ENCODE measurements around the gene PTGER2.

Gene PTGER2

DNA sequence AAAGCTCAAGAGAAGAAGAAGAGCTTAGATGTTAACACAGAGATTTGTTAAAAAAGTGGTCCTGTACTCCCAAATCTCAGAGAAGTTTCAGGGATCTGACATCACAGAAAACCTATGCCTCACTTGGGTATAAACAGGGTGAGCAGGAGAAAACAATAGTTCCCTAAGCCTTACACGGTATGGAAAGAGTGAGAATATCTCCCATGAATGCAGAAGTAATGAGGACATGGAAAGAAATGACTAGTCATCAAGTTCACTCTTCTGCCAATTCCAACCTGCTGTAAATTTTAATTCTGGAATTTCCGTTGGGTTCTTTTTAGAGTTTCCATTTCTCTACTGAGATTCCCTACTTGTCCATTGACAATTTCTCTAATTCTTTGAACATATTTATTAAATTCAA lies 6.2 kb upstream of the PTGER2 start:
- H3K27ac ChIP-seq (ENCODE audit: poor library complexity, severe bottlenecking), result no peak overlapping the region

DNA sequence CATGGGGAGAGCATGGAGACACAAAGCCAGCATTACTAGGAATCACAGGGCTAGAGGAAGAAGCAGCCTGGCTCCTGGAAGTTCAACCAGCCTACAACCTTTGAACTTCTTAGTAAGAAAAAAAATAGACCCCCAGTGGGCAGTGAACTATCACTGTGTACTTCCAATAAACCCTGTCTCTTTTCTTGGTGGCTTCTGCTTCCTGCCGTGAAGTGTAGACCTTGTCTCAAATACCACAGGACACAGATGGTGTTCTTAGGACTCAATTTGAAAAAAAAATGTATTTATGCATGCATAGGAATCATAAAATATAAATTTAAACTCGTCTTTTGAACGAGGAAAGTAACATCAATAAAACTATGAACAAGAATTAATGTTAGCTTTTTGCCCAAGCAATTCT lies 3.6 kb upstream of the PTGER2 start:
- H3K4me3 ChIP-seq (ENCODE audit: severe bottlenecking), result no peak overlapping the region
- ATAC-seq (ENCODE audit: low read depth) (no peak), DNase-seq (ENCODE audit: low spot score) (no peak)
- H3K36me3 ChIP-seq (ENCODE audit: low read depth), result no peaks in the 10 kb centered on the region
- peaks cover 18% of the 10 kb centered on the region for H3K27me3 ChIP-seq (ENCODE audit: insufficient read depth, poor library complexity, severe bottlenecking)
- no peaks in the 10 kb centered on the region for H3K4me1 ChIP-seq (ENCODE audit: insufficient read depth, poor library complexity, severe bottlenecking)
- H3K9me3 ChIP-seq (ENCODE audit: severe bottlenecking), result no peaks in the 10 kb centered on the region
- H3K27ac ChIP-seq (ENCODE audit: poor library complexity, severe bottlenecking), result no peak overlapping the region
- TF ChIP-seq, protein P1, sequence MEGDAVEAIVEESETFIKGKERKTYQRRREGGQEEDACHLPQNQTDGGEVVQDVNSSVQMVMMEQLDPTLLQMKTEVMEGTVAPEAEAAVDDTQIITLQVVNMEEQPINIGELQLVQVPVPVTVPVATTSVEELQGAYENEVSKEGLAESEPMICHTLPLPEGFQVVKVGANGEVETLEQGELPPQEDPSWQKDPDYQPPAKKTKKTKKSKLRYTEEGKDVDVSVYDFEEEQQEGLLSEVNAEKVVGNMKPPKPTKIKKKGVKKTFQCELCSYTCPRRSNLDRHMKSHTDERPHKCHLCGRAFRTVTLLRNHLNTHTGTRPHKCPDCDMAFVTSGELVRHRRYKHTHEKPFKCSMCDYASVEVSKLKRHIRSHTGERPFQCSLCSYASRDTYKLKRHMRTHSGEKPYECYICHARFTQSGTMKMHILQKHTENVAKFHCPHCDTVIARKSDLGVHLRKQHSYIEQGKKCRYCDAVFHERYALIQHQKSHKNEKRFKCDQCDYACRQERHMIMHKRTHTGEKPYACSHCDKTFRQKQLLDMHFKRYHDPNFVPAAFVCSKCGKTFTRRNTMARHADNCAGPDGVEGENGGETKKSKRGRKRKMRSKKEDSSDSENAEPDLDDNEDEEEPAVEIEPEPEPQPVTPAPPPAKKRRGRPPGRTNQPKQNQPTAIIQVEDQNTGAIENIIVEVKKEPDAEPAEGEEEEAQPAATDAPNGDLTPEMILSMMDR (IDR thresholded peaks at IDR 0.05; ENCODE audit: poor library complexity, severe bottlenecking), result no peak

More for the DNA sequence above, 6.2 kb upstream of the PTGER2 start:
- DNase-seq (ENCODE audit: low spot score), result no peak
- Histone ChIP-seq H3K4me3 (ENCODE audit: severe bottlenecking) (no peak overlapping the region), H3K36me3 (ENCODE audit: low read depth) (no peaks in the 10 kb centered on the region), H3K9me3 (ENCODE audit: severe bottlenecking) (no peaks in the 10 kb centered on the region), H3K27me3 (ENCODE audit: insufficient read depth, poor library complexity, severe bottlenecking) (no peaks in the 10 kb centered on the region), H3K4me1 (ENCODE audit: insufficient read depth, poor library complexity, severe bottlenecking) (no peaks in the 10 kb centered on the region)
- no peak for ATAC-seq (ENCODE audit: low read depth)
- TF ChIP-seq, protein P1 (IDR thresholded peaks at IDR 0.05; ENCODE audit: poor library complexity, severe bottlenecking), result no peak

DNA sequence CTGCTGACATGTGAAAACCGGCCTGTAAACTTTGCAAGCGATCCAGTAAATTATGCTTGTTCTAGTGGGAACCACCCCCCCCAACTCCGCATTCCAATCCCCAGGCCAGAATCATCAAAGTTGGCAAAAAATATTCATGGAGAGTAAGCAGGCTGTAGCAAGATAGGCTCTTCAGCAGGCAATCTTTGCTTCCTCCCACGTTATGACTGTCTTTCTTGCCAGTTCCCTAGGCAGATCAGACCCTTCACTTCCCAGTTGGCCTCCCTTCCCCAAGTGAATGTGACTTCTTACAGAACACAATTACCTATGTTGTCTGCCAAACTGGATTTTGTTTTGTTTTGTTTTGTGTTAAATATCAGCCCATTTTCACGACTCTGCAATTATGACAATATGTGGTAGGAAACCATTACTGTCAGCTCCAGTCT lies 1.2 kb upstream of the PTGER2 start:
- Histone ChIP-seq H3K4me1 (ENCODE audit: insufficient read depth, poor library complexity, severe bottlenecking) (no peaks in the 10 kb centered on the region), H3K27me3 (ENCODE audit: insufficient read depth, poor library complexity, severe bottlenecking) (peaks cover 21% of the 10 kb centered on the region), H3K27ac (ENCODE audit: poor library complexity, severe bottlenecking) (no peak overlapping the region), H3K36me3 (ENCODE audit: low read depth) (no peaks in the 10 kb centered on the region), H3K9me3 (ENCODE audit: severe bottlenecking) (no peaks in the 10 kb centered on the region), H3K4me3 (ENCODE audit: severe bottlenecking) (no peak overlapping the region)
- DNase-seq (ENCODE audit: low spot score) (no peak), ATAC-seq (ENCODE audit: low read depth) (no peak)
- TF ChIP-seq, protein P1 (IDR thresholded peaks at IDR 0.05; ENCODE audit: poor library complexity, severe bottlenecking), result no peak

DNA sequence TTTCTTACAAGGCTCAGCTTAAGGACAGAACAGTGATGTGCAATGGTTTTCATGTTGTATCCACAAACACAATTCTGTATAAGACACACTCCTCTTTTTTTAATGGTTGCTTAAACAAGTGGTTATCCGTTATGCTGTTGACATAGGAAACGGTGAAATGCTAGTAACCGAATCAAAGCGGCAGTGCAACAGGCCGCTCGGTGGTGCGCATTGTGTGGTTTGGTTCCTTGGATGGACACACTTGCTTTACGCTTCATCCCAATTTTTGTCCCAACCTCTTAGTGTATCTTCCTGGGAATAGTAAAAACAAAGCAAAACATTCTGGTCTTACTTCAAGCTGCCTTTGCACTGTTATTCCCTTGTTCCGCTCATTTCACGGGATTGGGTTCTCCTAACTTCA lies 650 bp upstream of the PTGER2 start:
- no peak for ATAC-seq (ENCODE audit: low read depth)
- Histone ChIP-seq H3K27ac (ENCODE audit: poor library complexity, severe bottlenecking) (no peak overlapping the region), H3K4me3 (ENCODE audit: severe bottlenecking) (peak overlapping the region; percentile 33), H3K27me3 (ENCODE audit: insufficient read depth, poor library complexity, severe bottlenecking) (peaks cover 21% of the 10 kb centered on the region), H3K9me3 (ENCODE audit: severe bottlenecking) (no peaks in the 10 kb centered on the region), H3K36me3 (ENCODE audit: low read depth) (no peaks in the 10 kb centered on the region), H3K4me1 (ENCODE audit: insufficient read depth, poor library complexity, severe bottlenecking) (no peaks in the 10 kb centered on the region)
- TF ChIP-seq, protein P1 (IDR thresholded peaks at IDR 0.05; ENCODE audit: poor library complexity, severe bottlenecking), result no peak
- no peak for DNase-seq (ENCODE audit: low spot score)

GRCh38 chr14:52314595-52315354 lies 663 bp downstream of the PTGER2 start:
- peak overlapping the region; percentile 33 for H3K4me3 ChIP-seq (ENCODE audit: severe bottlenecking)
- H3K4me1 ChIP-seq (ENCODE audit: insufficient read depth, poor library complexity, severe bottlenecking), result no peaks in the 10 kb centered on the region
- TF ChIP-seq, protein P1 (IDR thresholded peaks at IDR 0.05; ENCODE audit: poor library complexity, severe bottlenecking), result no peak
- peak; percentile 70 for DNase-seq (ENCODE audit: low spot score)
- peak; percentile 20; the same call in 2 of the 3 replicates for ATAC-seq (ENCODE audit: low read depth)
- H3K27ac ChIP-seq (ENCODE audit: poor library complexity, severe bottlenecking), result no peak overlapping the region
- no peaks in the 10 kb centered on the region for H3K36me3 ChIP-seq (ENCODE audit: low read depth)
- no peaks in the 10 kb centered on the region for H3K9me3 ChIP-seq (ENCODE audit: severe bottlenecking)
- H3K27me3 ChIP-seq (ENCODE audit: insufficient read depth, poor library complexity, severe bottlenecking), result peaks cover 21% of the 10 kb centered on the region

Data from RWPE2 (cell line).